GM23248 (cell line): ENCODE results near the gene ANKRD27. TPM values are rescaled to one million over a fixed set of nuclear protein-coding genes. Genes with fewer than 3 reads are reported as not detected.

Experiments used
- DNase-seq: peaks from one replicate; pipeline ENCODE4 v3.0.0-alpha.2; 2015
- H2AFZ ChIP-seq: fragments of 200-600 bp; sonication (generic); 2 replicates; pipeline ENCODE4 v1.6.1; 2016; ENCODE audit warnings: antibody characterized with exemption
- H3F3A ChIP-seq: fragments of 200-600 bp; sonication (generic); 2 replicates; pipeline ENCODE4 v1.6.1; 2016; ENCODE audit warnings: mild to moderate bottlenecking, antibody characterized with exemption, mixed run types; ENCODE audit not compliant: insufficient read depth
- H3K27ac ChIP-seq: fragments of 200-600 bp; sonication (generic); 2 replicates; pipeline ENCODE4 v1.5.1; 2016; ENCODE audit warnings: mild to moderate bottlenecking
- H3K27me3 ChIP-seq: fragments of 200-600 bp; sonication (generic); replicated peaks from 2 replicates; pipeline ENCODE4 v1.6.1; 2016; ENCODE audit warnings: mild to moderate bottlenecking; ENCODE audit not compliant: insufficient read depth
- H3K36me3 ChIP-seq: fragments of 200-600 bp; sonication (generic); 2 replicates; pipeline ENCODE4 v1.6.1; 2016; ENCODE audit warnings: low read depth, mild to moderate bottlenecking
- H3K4me1 ChIP-seq: fragments of 200-600 bp; sonication (generic); 2 replicates; pipeline ENCODE4 v1.6.1; 2016; ENCODE audit warnings: mild to moderate bottlenecking; ENCODE audit not compliant: insufficient read depth
- H3K4me2 ChIP-seq: fragments of 200-600 bp; sonication (generic); one replicate; pipeline ENCODE4 v1.6.1; 2016; ENCODE audit warnings: mild to moderate bottlenecking; ENCODE audit not compliant: unreplicated experiment
- H3K4me3 ChIP-seq: fragments of 200-600 bp; sonication (generic); 2 replicates; pipeline ENCODE4 v1.5.1; 2016; ENCODE audit warnings: mild to moderate bottlenecking
- H3K79me2 ChIP-seq: fragments of 200-600 bp; sonication (generic); 2 replicates; pipeline ENCODE4 v1.6.1; 2016; ENCODE audit warnings: mild to moderate bottlenecking; ENCODE audit not compliant: insufficient read depth
- H3K9ac ChIP-seq: fragments of 200-600 bp; sonication (generic); 2 replicates; pipeline ENCODE4 v1.6.1; 2016; ENCODE audit warnings: mild to moderate bottlenecking
- H3K9me2 ChIP-seq: fragments of 200-600 bp; sonication (generic); 2 replicates; pipeline ENCODE4 v1.6.1; 2016; ENCODE audit warnings: mixed run types, mild to moderate bottlenecking, moderate library complexity; ENCODE audit not compliant: insufficient read depth
- H3K9me3 ChIP-seq: fragments of 200-600 bp; sonication (generic); one replicate; pipeline ENCODE4 v1.6.1; 2017; ENCODE audit warnings: low read depth
- H4K20me1 ChIP-seq: fragments of 200-600 bp; sonication (generic); 2 replicates; pipeline ENCODE4 v1.6.0; 2016; ENCODE audit not compliant: insufficient read depth
- EZH2 ChIP-seq: fragments of 200-600 bp; sonication (generic); IDR thresholded peaks from 2 replicates; pipeline ENCODE4 v1.6.1; 2018; ENCODE audit warnings: antibody characterized with exemption, mild to moderate bottlenecking; ENCODE audit not compliant: insufficient read depth, poor library complexity, severe bottlenecking
- EZH2phosphoT487 ChIP-seq: fragments of 200-600 bp; sonication (generic); IDR thresholded peaks from 2 replicates; pipeline ENCODE4 v1.6.1; 2018; ENCODE audit warnings: antibody characterized with exemption, moderate library complexity, mild to moderate bottlenecking, low read depth; ENCODE audit not compliant: insufficient read depth
- WGBS, 2 experiments: methylation state at CpG; one replicate each; pipeline ENCODE4 v1.1.6; 2015 to 2017; ENCODE audit warnings: low lambda C conversion rate in 2 of 2, low coverage in 1 of 2; ENCODE audit errors: missing lambda C conversion rate in 2 of 2; 5-methylcytosine and 5-hydroxymethylcytosine counted together
- in situ Hi-C: fragments of 300-500 bp; cut with MboI; formaldehyde crosslinking; loops from 2 replicates; pipeline ENCODE4 v1.15.0; 2020
- polyA plus RNA-seq: library from polyadenylated mRNA; unstranded; fragments of >200 nt; fragmentation: Nextera tagmentation; extraction: Ambion mirVana; gene quantifications from 2 replicates; pipeline ENCODE4 v1.2.1, GENCODE V29; 2016
- total RNA-seq: library from RNA; depleted of rRNA; stranded (reverse); fragments of >200 nt; shearing (Covaris generic); gene quantifications from 2 replicates; pipeline ENCODE4 v1.2.3, GENCODE V29; 2014

ANKRD27 gene
- total and polyA plus RNA-seq, 2 experiments from 2014 or later, result 17.9 to 27.5 TPM

DNA sequence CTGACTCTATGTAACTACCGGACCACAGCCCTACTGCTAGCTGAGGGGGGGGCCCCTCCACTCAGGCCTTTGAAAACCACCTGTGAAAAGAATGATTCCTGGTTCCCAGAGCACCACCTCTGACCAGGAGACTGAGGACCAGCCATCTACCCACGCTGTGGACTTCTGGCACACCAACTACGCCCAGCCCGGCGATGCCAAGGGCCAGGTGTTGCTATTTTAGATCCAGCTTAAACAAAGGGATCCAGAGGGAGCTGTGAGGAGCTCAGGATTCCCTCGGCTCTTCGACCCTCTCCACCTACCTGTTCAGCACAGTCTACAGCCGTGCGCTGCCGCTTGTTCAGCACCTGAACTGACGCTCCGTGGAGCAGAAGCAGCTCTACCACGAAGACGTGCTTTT is 71.0 kb downstream of the ANKRD27 start:
- no peaks in the 10 kb centered on the region for H3K4me1 ChIP-seq
- no peaks in the 10 kb centered on the region for H3K79me2 ChIP-seq
- no peak overlapping the region for H3K27ac ChIP-seq
- H2AFZ ChIP-seq, result no peak overlapping the region
- no peaks in the 10 kb centered on the region for H3K9me3 ChIP-seq
- H3K27me3 ChIP-seq, result no peaks in the 10 kb centered on the region
- no peak overlapping the region for H3K4me3 ChIP-seq
- no peak for TF ChIP-seq EZH2phosphoT487
- no peak for TF ChIP-seq EZH2
- in situ Hi-C loops, result no loop called here
- H4K20me1 ChIP-seq, result no peaks in the 10 kb centered on the region
- H3K9me2 ChIP-seq, result no peaks in the 10 kb centered on the region
- DNase-seq, result no peak
- H3K4me2 ChIP-seq, result no peak overlapping the region
- 98 to 100% methylated on average over 14 of the region's 14 CpGs for WGBS, 2 experiments
- peaks cover 9% of the 10 kb centered on the region; the same call in 1 of the 2 replicates for H3K36me3 ChIP-seq
- H3K9ac ChIP-seq, result no peak overlapping the region
- H3F3A ChIP-seq, result peaks cover 11% of the 10 kb centered on the region; the same call in 1 of the 2 replicates

DNA sequence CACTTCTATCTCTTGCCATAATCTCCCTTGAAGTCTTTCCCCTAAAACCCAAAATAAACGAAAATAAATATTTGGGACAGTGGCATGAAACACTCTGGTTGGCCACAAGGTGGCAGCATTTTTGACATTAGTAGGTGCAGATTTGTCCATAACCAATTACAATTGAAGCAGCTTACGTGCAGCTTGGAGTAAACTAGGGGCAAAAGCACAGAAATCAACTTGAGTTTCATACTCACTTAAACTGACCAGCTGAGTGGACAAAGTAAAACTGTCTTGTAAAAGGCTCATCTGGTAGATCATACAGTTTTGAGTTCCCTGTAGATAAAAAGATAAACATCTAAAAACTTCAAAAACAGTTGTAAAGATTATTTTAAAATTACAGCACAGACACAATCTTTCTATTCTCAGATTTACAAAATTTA is 75.2 kb downstream of the ANKRD27 start:
- 4 to 9% methylated on average over 2 of the region's 2 CpGs for WGBS, 2 experiments
- Histone ChIP-seq H3K27me3 (no peaks in the 10 kb centered on the region), H3K4me1 (no peaks in the 10 kb centered on the region), H3K4me2 (no peak overlapping the region), H3K9me3 (no peaks in the 10 kb centered on the region), H2AFZ (no peak overlapping the region), H3K79me2 (no peaks in the 10 kb centered on the region), H4K20me1 (no peaks in the 10 kb centered on the region), H3F3A (peaks cover 18% of the 10 kb centered on the region), H3K36me3 (peaks cover 42% of the 10 kb centered on the region), H3K4me3 (no peak overlapping the region), H3K9ac (no peak overlapping the region), H3K27ac (no peak overlapping the region), H3K9me2 (no peaks in the 10 kb centered on the region)
- peak; percentile 75 for DNase-seq
- in situ Hi-C loops, result no loop called here
- TF ChIP-seq EZH2, result no peak
- no peak for TF ChIP-seq EZH2phosphoT487

DNA sequence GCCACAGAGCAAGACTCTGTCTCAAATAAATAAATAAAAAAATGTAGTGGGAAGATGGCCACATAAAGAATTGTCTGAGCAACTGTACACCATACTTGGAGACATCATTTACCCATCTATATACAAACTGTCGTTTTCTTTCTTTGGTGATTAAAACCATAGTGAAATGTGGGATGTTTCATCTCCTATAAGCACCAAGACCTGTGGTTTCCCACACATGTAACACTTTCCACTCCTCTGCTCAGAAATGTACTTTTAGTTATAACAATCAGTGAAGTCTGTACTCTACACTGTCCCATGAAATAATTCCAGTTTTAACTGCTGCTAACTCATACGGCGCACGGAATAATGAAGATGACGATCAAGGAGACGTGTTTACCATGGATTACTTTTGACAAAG is 75.7 kb downstream of the ANKRD27 start:
- in situ Hi-C loops, result no loop called here
- H2AFZ ChIP-seq, result no peak overlapping the region
- no peaks in the 10 kb centered on the region for H3K4me1 ChIP-seq
- H4K20me1 ChIP-seq, result no peaks in the 10 kb centered on the region
- H3K9ac ChIP-seq, result no peak overlapping the region
- H3F3A ChIP-seq, result peaks cover 18% of the 10 kb centered on the region
- 92 to 94% methylated on average over 6 of the region's 6 CpGs for WGBS, 2 experiments
- H3K9me3 ChIP-seq, result no peaks in the 10 kb centered on the region
- H3K79me2 ChIP-seq, result no peaks in the 10 kb centered on the region
- H3K36me3 ChIP-seq, result peaks cover 44% of the 10 kb centered on the region
- no peaks in the 10 kb centered on the region for H3K9me2 ChIP-seq
- no peak overlapping the region for H3K4me3 ChIP-seq
- no peak for TF ChIP-seq EZH2
- TF ChIP-seq EZH2phosphoT487, result no peak
- H3K27ac ChIP-seq, result no peak overlapping the region
- no peaks in the 10 kb centered on the region for H3K27me3 ChIP-seq
- no peak overlapping the region for H3K4me2 ChIP-seq
- DNase-seq, result no peak

DNA sequence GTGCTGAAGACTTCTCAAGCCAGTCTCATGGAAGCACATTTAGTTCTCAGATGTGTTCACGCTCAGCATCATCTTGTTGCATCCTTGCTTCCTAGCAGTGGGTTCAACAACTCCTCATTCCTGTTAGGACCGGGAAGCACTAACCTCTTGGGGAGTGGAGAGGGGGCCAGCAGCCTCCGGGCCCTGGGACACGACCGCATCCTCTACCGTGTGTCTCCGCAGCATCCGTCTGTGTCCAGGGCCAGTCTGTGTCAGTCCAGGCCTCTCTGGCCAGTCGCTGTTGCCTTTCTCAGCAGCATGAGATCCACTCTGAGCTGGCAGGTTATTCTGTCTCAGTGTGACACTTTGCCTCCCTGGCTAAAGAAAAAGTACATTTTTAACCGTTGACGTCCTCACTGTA is 77.0 kb downstream of the ANKRD27 start:
- no peaks in the 10 kb centered on the region for H3K9me2 ChIP-seq
- no peaks in the 10 kb centered on the region for H3K4me1 ChIP-seq
- in situ Hi-C loops, result no loop called here
- peaks cover 53% of the 10 kb centered on the region for H3K36me3 ChIP-seq
- no peaks in the 10 kb centered on the region for H3K79me2 ChIP-seq
- H3F3A ChIP-seq, result peaks cover 18% of the 10 kb centered on the region
- no peak for DNase-seq
- 90 to 96% methylated on average over 11 of the region's 11 CpGs for WGBS, 2 experiments
- no peak overlapping the region for H3K9ac ChIP-seq
- no peaks in the 10 kb centered on the region for H3K27me3 ChIP-seq
- no peak overlapping the region for H2AFZ ChIP-seq
- H3K4me3 ChIP-seq, result no peak overlapping the region
- H3K9me3 ChIP-seq, result no peaks in the 10 kb centered on the region
- no peaks in the 10 kb centered on the region for H4K20me1 ChIP-seq
- H3K27ac ChIP-seq, result no peak overlapping the region
- H3K4me2 ChIP-seq, result no peak overlapping the region
- TF ChIP-seq EZH2phosphoT487 (no peak), EZH2 (no peak)

DNA sequence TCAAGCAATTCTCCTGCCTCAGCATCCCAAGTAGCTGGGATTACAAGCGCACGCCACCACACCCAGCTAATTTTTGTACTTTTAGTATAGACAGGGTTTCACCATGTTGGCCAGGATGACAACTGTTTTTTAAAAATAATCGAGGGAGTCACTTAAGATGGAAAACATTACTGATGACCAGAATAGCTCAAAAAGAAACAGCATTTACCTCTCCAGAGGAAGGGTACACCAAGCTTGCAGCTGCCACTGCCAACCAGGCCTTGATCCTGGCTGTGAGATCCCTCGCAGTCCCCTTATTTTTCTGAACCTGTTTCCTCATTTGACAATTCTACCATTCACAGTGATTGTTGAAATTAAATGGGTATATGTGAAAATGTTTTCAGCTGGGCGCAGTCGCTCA is 79.5 kb downstream of the ANKRD27 start:
- WGBS, 2 experiments, result 89 to 93% methylated on average over 6 of the region's 6 CpGs
- H3K9me2 ChIP-seq, result no peaks in the 10 kb centered on the region
- H3K9me3 ChIP-seq, result no peaks in the 10 kb centered on the region
- no peak overlapping the region for H3K4me2 ChIP-seq
- no peak overlapping the region for H3K9ac ChIP-seq
- H3K79me2 ChIP-seq, result no peaks in the 10 kb centered on the region; the same call in 1 of the 2 replicates
- DNase-seq, result no peak
- no peaks in the 10 kb centered on the region for H3K4me1 ChIP-seq
- no peak overlapping the region for H3K27ac ChIP-seq
- H2AFZ ChIP-seq, result no peak overlapping the region
- H3F3A ChIP-seq, result peaks cover 14% of the 10 kb centered on the region
- TF ChIP-seq EZH2 (no peak), EZH2phosphoT487 (no peak)
- H3K36me3 ChIP-seq, result peaks cover 53% of the 10 kb centered on the region
- H3K4me3 ChIP-seq, result no peak overlapping the region
- in situ Hi-C loops, result no loop called here
- no peaks in the 10 kb centered on the region for H3K27me3 ChIP-seq
- H4K20me1 ChIP-seq, result no peaks in the 10 kb centered on the region
